HG02840 (cell line): ENCODE measurements around the gene KYAT1.
"Not testable (repeated sequence)": the region's sequence is repeated elsewhere in the genome, so short reads cannot be mapped to it uniquely, and the experiment has no call there.

Experiments used
- ATAC-seq: cut with Tn5 transposase; IDR thresholded peaks from one replicate; pipeline ENCODE4 v1.9.1; 2021; ENCODE audit warnings: mild to moderate bottlenecking, moderate library complexity, moderate number of reproducible peaks; ENCODE audit not compliant: unreplicated experiment, low FRiP score

The KYAT1 gene

DNA sequence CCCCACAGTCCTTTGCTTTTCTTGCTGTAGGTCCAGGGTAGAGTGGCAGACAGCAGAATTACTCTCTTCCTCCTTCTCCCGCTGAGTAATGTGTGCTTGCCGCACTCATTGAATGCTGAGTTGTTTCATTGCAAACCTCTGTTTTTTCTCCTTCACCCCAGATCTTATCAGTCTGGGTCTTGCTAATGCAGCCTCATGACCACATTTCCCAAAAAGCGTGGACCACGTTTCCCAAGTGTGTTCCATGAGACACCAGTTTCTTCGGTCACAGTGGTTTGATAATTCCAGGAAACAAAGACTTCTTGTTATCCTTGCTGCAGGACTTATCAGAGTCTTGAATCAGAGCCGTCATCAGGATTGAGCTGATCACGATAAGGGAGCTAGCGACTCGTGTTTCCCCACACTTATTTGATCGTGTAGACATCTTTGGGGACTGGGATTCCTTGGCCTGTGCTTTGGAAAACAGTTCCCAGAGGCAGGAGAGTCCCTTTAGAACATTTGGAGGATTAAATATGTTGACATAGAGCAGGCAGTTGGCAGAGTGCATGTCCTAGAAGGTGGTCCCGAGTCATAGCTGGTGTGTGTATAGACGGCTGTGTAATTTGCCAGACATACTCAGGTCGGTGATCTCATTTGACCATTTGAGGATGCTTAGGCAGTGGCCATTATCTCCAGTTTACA, 4.6 kb upstream of the KYAT1 start:
- no peak for ATAC-seq

DNA sequence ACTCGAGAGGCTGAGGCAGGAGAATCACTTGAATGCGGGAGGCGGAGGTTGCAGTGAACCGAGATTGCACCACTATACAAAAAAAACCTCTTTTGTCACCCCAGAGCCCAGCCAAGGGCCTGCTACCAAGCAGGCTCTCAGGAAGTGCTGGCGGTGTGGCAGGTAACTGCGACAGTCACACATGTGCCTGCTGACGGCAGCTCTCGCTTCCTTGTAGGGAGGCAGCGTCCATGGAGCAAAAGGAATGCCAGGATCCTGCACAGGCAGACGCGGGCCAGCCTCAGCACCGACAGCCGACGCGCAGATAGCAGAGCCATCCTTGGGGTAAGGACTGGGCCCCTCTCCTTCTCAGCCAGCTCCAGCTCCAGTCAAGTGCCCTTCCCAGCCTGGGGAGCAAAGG, 4.0 kb upstream of the KYAT1 start:
- ATAC-seq, result no peak

DNA sequence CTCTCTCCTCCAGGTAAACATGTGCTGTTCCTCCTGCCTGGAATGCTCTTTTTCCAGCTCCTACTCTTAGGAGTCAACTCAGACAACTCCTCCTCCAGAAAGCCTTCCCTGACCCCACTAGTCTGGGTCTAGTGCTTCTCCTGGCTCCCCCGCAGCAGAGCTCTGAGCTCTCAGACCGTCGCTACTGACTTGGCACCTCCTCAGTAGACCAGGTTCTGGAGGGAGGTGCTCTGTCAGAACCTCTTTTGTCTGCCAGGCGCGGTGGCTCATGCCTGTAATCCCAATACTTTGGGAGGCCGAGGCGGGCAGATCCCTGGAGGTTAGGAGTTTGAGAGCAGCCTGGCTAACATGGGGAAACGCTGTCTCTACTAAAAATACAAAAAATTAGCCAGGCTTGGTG, 3.6 kb upstream of the KYAT1 start:
- ATAC-seq, result no peak

GRCh38 chr9:128884164-128884563, 2.4 kb upstream of the KYAT1 start:
- no peak for ATAC-seq

- no peak for ATAC-seq
These were observed 1.2 kb upstream of the KYAT1 start for GRCh38 chr9:128882677-128883603.

DNA sequence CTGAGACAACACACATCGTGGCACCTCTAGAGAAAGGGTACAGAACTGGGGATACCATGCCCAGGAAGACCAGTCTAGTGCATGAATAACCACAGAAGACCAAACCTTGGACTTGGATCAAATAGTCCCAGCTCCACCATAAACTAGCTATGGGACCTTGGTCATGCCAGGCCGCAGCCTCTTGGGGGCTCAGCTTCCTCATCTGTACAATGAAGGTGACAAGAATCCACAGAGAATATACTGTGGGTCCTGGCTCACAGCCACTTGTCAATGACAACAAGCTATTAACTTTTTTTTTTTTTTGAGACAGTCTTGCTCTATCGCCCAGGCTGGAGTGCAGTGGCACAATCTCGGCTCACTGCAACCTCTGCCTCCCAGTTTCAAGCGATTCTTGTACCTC, 3.9 kb downstream of the KYAT1 start:
- no peak for ATAC-seq

DNA sequence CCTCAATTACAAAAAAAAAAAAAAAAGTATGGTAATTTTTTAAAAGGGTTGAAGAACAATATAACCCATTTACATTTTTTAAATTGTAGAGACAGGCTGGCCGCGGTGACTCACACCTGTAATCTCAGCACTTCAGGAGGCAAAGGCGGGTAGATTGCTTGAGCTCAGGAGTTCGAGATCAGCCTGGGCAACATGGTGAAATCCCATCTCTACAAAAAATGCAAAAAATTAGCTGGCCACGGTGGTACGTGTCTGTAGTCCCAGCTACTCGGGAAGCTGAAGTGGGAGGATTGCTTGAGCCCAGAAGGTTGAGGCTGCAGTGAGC, 10.8 kb downstream of the KYAT1 start:
- ATAC-seq, result not testable (repeated sequence)

DNA sequence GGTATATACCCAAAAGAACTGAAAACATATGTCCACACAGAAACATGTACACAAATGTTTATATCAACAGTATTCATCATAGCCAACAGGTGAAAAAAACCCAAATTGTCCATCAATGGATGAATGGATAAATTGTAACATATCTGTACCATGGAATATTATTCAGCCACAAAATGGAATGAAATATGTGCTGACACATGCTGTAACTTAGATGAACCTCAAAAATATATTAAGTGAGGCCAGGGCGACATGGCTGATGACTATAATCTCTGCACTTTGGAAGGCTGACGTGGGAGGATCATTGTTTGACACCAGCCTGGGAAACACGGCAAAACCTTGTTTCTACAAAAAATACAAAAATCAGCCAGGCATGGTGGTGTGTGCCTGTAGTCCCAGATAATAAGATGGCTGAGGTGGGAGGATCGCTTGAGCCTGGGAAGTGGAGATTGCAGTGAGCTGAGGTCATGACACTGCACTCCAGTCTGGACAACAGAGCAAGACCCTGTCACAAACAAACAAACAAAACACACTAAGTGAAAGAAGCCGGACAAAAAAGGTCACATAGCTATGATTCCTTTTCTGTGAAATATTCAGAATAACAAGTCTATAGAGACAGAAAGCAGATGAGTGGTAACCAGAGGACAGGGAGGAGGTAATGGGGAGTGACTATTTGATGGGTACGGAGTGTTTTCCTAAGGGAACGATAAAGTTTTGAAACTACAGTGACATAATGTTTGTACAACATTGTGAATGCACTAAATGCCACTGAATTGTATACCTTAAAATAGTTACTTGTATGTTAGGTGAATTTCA, 11.4 kb downstream of the KYAT1 start:
- ATAC-seq, result no peak

DNA sequence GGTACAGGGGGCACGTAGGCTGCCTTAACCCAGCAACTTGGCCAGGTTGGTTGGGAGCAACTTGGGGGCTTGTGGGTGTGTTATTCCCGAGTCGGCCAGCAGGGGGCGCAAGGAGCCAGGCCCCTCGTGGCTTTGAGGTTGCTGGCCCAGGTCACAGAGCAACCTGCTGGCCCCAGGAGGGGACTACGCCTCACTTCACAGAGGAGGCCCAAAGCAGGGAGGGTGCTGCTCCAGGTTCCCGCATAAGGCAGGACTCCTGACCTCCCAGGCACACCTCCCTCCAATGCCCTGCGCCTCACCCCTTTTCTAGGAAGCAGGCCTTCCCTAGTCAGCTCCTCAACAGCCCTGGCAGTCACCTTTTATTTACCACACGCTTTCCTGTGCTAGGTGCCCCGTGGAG, 18.1 kb downstream of the KYAT1 start:
- no peak for ATAC-seq

- ATAC-seq, result no peak
These were observed 19.3 kb downstream of the KYAT1 start for GRCh38 chr9:128862401-128862851.

DNA sequence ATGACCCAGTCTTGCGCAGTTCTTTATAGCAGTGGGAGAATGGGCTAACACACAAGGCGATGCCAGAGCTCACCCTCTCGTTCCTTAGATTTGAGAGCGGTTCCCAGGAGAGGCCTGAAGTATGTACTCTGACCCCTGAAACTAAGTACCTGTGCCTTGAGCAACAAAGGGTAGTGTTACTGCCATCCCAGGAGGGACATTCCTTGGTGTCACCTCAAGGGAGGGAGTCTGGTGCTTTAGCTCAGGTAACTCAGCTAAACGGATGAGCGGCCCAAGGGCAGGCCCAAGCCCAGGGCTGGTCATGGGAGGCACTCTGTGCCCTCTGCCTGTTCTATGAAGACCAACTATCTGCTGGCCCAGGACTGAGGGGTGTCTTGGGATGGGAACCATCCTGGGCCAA, 20.2 kb downstream of the KYAT1 start:
- ATAC-seq, result no peak

DNA sequence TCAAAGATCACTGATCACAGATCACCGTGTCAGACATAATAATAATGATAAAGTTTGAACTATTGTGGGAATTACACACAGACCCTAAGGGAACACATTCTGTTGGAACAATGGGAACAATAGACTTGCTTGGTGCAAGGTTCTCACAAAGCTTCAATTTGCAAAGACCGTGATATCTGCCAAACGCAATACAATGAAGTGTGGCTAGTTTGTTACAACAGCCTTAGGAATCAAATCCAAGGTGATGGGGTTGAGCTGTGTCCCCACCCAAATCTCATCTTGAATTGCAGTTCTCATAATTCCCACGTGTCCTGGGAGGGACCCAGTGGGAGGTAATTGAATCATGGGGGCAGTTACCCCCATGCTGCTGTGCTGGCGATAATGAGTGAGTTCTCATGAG, 20.8 kb downstream of the KYAT1 start:
- no peak for ATAC-seq

- not testable (repeated sequence) for ATAC-seq
These were observed 23.3 kb downstream of the KYAT1 start for GRCh38 chr9:128858476-128858875.

- ATAC-seq, result not testable (repeated sequence)
These were observed 27.3 kb downstream of the KYAT1 start for GRCh38 chr9:128854454-128854853.

GRCh38 chr9:128852646-128853045, 29.1 kb downstream of the KYAT1 start:
- ATAC-seq, result not testable (repeated sequence)

GRCh38 chr9:128851779-128852600, 29.8 kb downstream of the KYAT1 start:
- ATAC-seq, result not testable (repeated sequence)

- not testable (repeated sequence) for ATAC-seq
These were observed 30.7 kb downstream of the KYAT1 start for GRCh38 chr9:128851024-128851423.

DNA sequence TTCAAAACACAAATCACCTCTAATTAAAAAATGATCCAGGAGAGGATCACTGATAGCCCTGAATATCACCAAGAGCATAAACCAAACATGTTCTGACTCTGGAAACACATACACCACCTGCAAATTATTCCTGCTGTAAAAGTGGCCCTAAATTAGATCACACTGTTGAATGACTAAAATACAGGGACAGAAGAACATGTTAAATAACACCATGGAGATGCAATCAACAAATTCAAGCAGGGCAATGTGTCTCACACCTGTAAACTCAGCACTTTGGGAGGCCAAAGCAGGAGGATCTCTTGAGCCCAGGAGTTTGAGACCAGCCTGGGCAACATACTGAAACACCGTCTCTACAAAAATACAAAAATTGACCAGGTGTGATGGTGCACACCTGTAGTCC, 33.9 kb downstream of the KYAT1 start:
- ATAC-seq, result no peak

DNA sequence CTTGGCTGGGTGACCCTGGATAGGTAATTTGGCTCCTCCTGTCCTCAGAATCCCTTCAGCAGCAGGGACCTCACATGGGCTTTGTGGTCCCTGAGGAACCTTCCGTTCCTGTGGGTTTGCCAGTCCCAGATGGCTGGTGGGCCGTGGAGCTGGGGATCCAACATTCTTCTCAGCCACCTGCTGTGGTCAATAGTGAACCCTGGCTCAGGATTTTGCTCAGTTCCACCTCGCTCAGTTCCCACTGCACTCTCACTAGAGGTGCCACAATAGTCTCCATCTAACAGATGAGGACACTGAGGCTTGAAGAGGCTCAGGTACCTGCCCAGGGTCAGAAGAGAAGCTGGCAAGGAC, 35.1 kb downstream of the KYAT1 start:
- ATAC-seq, result no peak
